Prostate gland (tissue), 2 donors: ENCODE measurements around the gene SLC66A3.

Experiments
- POLR2A ChIP-seq: fragments of 450-650 bp; IDR thresholded peaks from one replicate; pipeline ENCODE4 v1.6.1; 2016; ENCODE audit warnings: antibody characterized with exemption, mild to moderate bottlenecking
- POLR2AphosphoS5 ChIP-seq: sonication (generic); formaldehyde crosslinking; IDR thresholded peaks from one replicate; pipeline ENCODE4 v1.6.1; 2017; ENCODE audit warnings: antibody characterized with exemption
- TF ChIP-seq, protein P1 (sequence below), 4 experiments: fragments of 200-600 bp in 2 of 4; fragments of 450-650 bp in 2 of 4; sonication (generic) in 2 of 4; IDR thresholded peaks; 1 replicate in 3 of 4; 2 replicates in 1 of 4; pipeline ENCODE4 v1.5.1; 2016 to 2019; ENCODE audit warnings: antibody characterized with exemption in 4 of 4, mild to moderate bottlenecking in 2 of 4, moderate library complexity in 2 of 4

DNA sequence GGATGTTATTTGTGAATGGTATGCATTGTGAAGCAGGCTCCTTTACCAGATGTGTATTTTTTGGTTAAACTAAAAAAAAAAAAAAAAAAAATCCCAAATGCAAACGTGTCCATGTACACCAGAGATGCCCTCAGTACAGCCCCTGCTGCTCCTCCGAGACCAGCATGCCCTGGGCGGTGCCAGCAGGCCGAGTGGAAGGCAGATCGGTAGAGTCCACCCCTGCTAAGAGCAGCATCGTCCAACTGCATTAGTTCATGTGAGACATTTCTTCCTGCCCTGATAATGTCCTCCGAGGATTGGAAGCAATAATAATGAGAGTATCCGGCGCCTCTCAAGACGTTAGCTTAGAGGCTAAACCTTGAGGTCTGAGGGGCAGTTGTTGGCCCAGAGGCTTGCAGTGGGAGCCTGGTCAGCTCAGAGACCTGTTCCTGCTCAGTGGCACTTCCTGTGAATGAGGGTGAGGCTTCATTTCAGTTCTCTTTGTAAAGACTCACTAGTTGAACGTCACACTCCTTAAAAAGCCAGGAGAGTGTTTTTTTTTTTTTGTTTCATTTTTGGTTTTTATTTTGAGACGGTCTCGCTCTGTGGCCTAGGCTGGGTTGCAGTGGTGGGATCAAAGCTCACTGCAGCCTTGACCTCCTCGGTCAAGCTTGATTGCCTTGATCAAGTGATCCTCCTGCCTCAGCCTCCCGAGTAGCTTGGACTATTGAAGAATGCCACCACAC, 5.6 kb downstream of the SLC66A3 start:
- no peak for TF ChIP-seq POLR2A
- TF ChIP-seq, protein P1, sequence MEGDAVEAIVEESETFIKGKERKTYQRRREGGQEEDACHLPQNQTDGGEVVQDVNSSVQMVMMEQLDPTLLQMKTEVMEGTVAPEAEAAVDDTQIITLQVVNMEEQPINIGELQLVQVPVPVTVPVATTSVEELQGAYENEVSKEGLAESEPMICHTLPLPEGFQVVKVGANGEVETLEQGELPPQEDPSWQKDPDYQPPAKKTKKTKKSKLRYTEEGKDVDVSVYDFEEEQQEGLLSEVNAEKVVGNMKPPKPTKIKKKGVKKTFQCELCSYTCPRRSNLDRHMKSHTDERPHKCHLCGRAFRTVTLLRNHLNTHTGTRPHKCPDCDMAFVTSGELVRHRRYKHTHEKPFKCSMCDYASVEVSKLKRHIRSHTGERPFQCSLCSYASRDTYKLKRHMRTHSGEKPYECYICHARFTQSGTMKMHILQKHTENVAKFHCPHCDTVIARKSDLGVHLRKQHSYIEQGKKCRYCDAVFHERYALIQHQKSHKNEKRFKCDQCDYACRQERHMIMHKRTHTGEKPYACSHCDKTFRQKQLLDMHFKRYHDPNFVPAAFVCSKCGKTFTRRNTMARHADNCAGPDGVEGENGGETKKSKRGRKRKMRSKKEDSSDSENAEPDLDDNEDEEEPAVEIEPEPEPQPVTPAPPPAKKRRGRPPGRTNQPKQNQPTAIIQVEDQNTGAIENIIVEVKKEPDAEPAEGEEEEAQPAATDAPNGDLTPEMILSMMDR (IDR thresholded peaks at IDR 0.05): no peak
- no peak for TF ChIP-seq POLR2AphosphoS5
